Fibroblast of gingiva (primary cell): ENCODE data around the gene ADAMTSL2.

ENCODE experiments used
- DNase-seq: peaks from one replicate; pipeline ENCODE4 v3.0.0-alpha.2; 2011; ENCODE audit warnings: low read depth

The ADAMTSL2 gene

DNA sequence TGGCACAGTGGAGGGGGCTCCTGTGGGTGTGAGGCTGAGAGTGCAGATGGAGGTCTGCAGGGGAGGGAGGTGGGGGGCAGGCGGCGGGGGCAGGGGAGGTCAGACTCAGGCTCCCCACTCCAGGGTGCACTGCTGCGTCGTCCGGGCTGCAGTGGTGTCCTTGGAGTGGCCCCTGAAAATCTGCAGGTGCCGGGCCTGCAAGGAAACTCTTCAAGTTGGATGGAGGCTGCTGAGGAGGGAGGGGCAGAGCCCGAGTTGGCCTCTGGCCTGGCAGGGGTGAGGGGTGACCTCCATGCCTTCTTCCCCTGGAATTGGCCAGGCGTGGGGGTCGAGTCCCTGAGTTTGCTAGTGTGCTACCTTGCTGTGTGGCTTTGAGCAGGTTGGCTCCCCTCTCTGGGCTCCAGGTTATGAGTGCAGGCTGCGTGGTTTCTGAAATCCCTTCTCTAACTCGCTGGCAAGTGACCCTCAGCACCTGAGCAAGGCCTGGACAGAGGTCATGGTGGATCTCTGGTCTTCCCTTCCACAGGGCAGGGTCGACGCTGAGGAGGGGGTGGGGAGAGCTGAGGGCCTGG, 888 bp downstream of the ADAMTSL2 start:
- DNase-seq: no peak

DNA sequence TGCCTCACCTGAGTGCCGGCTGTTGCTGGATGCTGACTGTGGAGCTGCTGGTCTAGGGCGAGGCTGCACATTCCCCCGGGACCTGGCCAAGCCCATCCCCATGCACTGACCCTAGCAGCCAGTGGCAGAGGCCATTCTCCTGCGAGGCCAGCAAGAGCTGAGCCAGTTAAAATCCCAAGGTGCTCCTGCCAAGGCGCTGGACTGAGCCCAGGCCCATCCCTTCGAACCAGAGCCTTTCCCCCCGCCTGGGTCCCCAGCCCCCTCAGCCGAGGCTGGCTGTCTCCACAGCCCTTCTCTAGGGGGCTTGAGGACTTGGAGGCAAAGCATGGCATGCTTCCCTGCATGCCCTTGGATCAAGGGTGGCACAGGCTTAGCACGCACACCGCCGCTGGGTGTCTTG, 1.6 kb downstream of the ADAMTSL2 start:
- no peak for DNase-seq

DNA sequence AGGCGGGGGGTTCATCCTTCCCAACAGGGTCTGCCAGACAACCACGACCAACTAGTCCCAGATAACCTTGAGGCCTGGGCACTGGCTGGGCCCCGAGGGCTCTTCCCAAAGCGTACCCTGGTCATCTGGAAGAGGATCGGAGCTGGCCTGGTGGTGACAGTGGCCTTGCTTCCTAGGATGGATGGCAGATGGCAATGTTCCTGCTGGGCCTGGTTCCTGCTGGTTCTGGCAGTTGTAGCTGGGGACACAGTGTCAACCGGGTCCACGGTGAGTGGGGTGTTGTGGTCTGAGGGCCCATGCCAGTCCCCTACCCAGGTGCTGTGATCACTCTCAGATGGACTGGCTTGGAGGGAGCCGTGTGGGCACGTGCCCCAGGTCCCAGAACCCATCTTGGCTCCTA, 2.0 kb downstream of the ADAMTSL2 start:
- no peak for DNase-seq

DNA sequence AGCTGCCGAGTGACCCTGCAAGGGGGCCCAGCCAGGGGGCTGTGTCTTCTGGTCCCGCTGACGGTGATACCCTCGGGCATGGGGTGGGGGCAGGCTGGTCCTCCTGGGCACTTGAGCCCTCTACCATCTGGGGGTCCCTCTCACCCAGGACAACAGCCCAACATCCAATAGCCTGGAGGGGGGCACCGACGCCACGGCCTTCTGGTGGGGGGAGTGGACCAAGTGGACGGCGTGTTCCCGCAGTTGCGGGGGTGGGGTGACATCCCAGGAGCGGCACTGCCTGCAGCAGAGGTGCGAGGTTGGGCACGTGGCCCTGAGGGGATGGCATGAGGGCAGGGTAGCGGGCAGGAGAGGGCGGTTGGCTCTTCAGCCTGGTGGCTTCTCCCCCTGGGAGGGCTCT, 2.8 kb downstream of the ADAMTSL2 start:
- DNase-seq: no peak

DNA sequence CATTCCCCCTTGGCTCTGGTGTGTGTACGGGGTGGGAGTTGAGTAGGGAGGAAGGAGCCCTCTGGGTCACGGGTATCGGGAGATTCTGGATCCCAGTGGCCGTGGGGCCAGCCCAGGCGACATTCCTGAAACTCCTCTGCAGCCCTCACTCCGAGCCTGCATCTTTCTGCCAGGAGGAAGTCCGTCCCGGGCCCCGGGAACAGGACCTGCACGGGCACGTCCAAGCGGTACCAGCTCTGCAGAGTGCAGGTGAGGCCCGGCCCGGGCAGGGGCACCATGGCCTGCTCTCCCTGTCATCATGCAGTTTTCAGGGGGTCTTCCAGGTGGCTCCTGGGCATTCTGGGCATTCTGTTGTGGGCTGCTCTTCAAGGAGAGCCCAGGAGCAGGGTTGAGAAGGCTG, 3.7 kb downstream of the ADAMTSL2 start:
- DNase-seq: no peak

DNA sequence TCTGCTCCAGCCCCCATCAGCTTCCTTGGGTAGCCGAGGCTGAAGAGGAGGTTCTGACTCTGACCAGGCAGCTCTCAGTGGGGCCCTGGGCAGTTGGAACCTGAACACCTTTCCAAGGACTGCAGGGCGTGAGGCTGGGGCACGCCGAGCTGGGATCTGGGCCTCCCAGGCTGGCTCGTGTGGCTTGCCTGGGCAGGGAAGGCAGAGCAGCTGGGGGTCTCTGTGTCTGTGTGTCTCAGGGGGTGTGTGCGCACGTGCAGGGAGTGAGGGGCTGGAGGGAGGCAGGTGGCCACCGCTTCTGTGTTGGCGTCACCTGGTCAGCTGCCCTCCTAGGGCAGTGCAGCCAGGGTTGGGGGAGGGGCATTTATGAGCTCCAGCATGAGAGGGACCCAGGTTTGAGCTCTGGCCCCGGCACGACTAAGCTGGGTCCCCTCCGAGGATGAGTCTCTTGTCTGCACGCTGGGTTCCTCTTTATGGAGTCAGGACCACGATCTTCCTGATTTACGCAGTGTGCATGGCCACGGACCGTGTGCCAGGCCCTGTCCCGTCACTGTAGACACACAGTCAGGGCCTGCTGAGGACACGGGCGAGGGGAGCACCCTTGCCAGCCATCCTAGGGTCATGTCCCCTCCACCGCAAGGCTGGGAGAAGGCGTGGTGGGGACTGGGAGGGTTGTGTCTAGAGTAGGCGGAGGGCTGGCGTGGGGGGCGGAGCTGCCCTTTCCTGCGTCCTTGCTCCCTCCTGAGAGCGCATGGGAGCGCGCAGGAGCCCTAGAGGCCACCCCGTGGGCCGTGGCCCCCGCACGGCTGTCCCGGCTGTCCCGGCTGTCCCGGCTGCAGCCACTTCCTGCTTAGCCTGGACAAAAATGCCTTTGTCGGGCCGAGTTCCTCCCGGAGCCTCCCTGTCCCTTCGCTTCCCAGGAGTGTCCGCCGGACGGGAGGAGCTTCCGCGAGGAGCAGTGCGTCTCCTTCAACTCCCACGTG, 4.6 kb downstream of the ADAMTSL2 start:
- DNase-seq: no peak

DNA sequence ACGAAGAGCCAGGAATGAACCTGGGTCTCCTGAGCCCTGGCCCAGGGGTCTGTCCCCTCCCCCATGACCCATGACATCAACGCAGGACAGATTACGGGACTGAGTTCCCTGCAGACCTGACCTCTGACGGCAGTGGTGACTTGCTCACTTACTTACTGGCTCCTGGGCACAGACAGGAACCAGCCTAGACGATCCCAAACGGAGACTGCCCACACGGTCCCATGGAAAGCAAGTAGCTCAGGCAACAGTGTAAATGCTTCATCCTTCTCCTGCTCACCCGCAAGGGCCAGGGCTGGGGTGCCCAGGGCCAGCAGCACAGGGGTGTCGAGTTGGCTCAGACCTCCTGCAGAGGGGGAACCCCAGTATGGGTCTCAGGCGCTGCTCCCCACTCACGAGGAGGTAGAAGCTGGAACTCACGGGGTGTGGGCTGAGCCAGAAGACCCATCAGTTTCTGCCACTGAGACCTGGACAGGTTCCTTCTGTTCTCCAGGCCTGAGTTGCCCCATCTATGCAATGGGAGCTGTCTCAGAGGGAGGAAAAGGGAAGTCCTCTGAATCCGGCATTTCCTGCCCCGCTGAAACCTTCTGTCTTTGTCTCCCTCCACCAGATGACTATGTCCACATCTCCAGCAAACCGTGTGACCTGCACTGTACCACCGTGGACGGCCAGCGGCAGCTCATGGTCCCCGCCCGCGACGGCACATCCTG, 5.6 kb downstream of the ADAMTSL2 start:
- no peak for DNase-seq

DNA sequence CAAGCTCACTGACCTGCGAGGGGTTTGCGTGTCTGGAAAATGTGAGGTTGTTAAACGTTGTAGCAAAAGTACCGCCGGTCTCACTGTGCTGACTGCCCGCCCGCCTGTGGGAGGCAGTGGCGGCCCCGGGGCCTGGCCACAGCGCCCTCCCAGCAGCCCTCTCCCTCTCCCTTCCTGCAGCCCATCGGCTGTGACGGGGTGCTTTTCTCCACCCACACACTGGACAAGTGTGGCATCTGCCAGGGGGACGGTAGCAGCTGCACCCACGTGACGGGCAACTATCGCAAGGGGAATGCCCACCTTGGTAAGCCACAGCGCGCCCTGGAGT, 6.2 kb downstream of the ADAMTSL2 start:
- DNase-seq: no peak

DNA sequence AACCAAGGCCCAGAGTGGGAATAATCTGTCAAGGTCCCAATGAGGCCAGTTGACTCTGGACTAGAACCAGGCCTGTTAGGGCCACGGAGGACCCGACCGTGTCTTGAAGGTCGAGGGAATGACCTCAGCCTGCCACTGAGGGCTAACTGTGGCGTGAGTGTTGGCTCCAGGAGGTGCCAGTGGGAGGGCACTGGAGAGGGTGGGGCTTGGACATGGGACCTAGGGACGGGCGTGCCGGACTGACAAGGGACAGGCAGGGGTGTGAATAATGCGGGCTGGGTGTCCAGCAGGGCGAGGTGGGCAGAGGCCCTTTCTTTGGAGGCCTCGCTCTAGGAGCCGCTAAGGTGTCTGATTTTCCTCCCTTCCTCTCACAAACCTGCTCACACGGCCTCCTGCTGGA, 7.5 kb downstream of the ADAMTSL2 start:
- DNase-seq: no peak

DNA sequence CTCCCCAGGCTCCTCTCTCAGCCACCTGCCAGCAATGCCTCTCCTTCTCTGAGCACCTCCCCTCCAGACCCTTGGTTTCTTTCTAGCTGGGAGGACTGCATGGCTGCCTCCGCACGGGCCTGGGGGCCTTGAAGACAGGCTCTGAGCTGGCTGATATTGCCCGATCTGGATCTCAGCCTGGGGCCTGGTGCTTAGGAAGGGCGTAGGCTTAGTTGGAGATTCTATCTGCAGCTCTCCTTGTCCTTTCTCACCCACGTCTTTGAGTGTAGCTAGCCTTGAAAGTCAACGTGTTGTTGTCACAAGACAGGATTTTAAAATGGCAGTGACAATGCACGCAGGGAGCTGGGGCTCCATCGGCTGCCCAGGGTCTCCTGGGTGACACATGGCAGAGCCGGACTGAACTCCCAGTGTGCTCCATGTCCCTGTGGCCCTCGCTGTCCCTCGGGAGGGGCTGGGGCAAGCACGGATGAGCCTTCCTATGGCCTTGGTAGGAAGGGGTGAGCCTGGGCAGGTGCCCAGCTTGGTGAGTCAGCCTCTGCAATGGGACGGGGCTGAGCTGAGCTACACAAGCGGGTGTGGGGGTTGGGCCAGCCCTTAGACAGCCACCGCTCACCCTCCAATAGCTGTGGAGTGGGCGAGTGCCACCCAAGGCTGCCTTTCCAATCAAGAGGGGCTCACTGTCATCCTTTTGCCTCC, 9.4 kb downstream of the ADAMTSL2 start:
- no peak for DNase-seq

DNA sequence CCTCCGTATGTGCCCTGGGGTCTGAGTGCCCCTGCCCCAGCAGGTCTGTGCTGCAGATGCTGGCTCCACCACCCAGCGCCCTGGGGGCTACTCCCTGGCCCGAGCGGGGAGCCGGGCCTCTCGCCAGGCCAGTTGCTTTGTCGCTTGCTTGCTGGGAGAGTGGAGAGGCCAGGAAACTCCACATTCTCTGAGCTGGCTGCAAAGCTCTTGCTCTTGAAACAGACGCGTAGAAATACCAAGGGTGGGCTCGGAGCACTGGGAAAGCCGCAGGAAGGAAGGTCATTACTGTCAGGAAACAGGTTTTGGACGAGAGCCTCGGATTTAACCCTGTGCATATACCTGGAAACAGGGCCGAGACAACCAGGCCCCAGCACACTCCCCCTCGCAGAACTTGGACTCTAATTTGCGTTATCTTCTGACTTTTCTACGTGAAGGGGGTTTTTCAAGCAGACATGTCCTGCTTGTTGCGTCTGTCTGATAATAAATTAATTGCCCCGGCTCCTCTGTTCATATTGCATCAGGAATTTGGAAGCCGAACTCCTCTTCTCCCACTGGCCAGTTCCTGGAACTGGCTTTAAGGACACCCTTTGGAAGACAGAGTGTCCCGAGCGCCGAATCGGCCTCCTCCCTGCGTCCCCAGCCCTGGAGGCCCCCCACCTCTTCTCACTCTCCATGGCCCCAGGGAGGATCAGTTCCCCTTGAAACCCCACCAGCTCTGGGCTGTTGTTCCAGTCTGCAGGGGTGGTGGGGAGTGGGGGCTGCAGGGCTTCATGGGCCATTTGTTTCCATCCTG, 11.2 kb downstream of the ADAMTSL2 start:
- DNase-seq: no peak

DNA sequence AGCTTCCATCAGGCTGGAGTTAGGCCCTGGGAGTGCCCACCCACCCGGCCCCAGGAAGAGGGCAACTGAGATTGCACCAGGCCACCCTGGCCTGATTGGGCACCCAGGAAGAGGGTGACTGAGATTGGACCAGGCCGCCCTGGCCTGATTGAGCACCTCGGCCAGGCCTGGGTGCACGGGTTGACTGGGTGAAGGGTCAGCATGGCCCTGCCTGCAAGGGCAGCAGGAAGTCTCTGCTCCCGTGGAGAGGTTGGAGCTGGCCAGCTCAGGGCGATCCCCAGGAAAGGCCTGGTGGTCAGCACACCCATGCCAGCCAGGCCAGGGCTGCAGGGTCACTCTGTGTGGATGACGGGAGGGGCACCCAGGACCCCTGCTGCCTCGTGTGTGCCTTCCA, 11.8 kb downstream of the ADAMTSL2 start:
- DNase-seq: no peak

DNA sequence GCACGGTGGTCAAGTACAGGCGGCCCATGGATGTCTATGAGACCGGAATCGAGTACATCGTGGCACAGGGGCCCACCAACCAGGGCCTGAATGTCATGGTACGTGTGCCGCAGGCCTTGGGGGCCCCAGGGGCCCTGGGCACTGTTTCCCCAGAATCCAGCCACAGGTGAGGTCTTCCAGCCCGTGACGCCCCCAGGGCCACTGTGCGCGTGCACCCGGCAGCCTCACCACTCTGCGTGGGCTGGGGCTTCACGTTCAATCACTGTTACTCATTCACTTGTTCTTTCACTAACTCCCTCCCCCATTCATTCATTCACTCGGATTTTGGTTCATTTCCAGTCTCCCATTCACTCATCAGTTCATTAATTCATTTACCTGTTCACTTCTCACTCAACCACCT, 12.6 kb downstream of the ADAMTSL2 start:
- no peak for DNase-seq

DNA sequence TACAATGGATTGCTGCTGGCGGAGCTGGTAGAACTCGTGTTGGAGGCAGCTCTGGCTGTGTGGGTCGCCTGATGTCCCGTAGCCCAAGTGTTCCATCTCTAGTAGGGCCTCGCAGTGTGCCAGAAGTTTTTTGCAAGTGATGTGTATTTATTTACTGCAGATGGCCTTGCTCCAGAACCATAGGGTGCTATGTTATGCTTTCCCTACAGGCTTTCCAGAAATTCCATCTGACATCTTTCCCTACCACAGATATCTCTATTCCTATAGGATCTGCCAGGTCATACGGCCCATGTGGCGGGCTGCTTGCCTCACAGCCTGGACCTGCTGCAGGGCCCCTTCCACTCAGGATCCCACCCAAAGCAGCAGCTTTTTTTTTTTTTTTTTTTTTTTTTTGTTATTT, 16.9 kb downstream of the ADAMTSL2 start:
- DNase-seq: no peak

DNA sequence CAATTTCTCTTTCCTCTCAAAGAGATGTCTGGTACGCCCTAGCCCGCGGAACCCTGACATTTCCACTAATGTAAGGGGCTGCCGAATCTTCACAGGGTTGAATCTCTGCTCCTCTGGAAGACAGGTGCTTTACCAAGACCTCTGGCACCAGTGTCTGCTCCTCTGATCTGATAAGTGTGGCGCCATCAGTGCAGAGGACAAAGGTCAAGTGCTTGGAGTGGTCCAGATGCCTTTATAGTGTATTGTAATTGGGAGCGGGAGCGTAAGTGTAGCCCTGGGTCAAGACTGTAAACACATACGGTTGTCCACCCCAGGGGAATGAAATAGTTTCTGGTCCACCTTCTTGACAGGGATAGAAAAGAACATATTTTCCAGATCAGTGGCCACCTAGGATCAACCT, 17.7 kb downstream of the ADAMTSL2 start:
- no peak for DNase-seq

DNA sequence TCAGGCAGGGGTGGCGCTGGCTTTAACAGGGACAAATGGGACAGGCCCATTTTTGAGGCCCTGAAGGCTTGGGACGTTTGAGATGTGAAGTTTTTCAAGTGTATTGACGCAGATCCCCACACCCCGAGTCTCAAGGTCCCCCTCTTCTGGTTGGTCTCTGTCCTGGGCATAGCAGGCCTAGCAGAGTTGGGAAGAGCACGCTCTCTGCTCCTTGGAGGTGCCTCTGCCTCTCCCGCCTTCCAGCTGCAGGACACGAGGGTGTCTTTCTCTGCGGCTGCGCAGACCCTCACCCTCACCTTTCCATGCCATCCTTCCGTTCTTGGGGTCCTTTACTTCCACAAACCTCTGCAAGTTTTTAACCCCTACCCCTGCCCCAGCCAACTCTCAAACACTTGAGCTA, 18.6 kb downstream of the ADAMTSL2 start:
- DNase-seq: no peak

DNA sequence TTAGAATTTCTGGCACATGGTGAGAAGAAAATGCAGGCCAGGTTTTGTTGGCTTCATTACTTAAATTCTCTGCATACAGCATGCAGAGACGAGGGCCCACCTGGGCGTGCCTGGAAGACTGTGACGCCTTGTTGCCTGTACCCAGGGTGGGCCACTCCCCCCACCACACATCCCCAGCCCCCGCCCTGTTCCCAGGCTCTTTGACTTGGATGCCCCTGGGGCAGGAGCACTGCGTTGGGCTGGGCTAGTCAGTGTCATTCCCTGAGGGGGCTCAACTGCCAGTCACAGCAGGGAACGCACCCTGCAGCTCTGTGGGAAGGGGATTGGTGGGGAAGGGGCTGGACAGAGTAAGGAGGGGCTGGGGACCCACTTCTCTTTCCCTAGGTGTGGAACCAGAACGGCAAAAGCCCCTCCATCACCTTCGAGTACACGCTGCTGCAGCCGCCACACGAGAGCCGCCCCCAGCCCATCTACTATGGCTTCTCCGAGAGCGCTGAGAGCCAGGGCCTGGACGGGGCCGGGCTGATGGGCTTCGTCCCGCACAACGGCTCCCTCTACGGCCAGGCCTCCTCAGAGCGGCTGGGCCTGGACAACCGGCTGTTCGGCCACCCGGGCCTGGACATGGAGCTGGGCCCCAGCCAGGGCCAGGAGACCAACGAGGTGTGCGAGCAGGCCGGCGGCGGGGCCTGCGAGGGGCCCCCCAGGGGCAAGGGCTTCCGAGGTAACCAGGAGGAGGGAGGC, 19.6 kb downstream of the ADAMTSL2 start:
- DNase-seq: no peak

DNA sequence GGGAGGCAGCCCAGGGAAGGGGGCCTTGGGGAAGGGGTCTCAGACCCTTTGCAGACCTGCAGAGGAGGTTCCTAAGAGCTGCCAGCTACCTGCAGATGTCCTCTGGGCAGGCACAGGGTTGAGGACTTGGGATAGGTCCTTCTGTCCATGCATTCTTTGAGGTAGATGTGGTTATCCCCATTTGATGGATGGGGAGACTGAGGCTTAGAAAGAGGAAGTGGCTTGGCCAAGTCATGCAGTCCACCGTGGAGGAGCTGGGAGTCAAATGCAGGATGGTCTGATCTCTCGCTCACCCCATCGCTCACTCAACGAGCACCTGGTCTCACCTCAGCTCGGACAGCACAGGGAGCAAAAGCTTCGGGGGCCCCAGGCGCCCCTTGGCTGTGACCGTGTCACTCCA, 20.2 kb downstream of the ADAMTSL2 start:
- no peak for DNase-seq

DNA sequence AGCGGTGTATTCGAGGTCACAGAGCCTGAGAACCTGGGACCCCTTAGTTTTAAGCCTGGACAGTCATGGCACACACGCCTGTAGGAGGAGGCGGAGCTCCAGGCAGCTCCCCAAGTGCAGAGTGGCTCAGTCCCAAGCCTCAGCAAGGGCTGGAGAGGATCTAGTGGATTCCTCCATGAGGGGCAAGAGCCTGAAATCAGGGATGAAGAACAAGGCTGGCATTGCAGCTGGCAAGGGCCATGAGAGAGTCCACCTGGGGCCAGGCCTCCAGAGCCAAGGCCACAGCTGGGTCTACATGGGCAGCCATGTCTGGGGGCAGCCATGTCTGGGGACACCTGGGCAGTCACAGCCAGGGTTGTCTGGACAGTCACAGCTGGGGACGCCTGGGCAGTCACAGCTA, 21.9 kb downstream of the ADAMTSL2 start:
- DNase-seq: no peak

DNA sequence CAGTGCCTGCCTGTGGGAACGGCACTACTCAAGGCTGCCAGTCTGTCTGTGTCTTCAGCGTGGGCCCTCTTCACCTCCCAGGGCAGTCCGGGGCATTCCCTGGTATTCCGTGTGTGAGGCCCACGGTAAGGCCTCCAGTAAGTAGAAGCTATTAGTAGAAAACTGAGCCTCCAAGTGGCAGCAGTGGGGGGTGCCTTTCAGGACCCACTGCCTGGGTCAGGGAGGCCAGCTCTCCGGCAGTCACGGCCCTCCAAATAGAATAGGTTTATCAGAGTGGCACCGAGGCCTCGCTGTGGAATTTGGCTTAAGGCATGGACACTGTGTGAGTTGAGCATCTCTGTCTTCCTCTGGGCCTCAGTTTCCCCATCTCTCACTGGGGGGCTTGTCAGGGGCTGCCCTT, 23.1 kb downstream of the ADAMTSL2 start:
- DNase-seq: no peak
